ENCODE measurements around the gene ASL.
"Not testable (repeated sequence)": the region's sequence is repeated elsewhere in the genome, so short reads cannot be mapped to it uniquely, and the experiment has no call there.

Gene ASL

DNA sequence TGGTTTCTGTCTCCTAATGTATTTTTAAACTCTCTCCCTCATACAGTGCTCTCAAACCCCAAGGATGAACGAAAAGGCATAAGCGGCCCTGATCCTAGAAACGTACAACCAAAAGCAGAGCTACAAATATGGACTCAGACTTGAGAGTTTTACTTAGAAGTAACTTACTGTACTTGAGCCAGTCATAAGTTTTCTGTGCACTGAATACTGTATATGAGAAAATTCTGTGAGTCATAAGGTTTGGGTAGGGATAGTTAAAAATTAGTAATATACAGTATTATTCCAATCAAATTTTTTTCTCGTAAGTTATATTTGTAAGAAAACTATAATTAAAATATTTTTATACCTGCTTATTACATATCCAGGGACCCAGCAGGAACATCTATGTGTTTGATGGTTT, 5.9 kb upstream of the ASL start:
- intact Hi-C loops (cut with DNase I): no loop called here
- no peak for DNase-seq

DNA sequence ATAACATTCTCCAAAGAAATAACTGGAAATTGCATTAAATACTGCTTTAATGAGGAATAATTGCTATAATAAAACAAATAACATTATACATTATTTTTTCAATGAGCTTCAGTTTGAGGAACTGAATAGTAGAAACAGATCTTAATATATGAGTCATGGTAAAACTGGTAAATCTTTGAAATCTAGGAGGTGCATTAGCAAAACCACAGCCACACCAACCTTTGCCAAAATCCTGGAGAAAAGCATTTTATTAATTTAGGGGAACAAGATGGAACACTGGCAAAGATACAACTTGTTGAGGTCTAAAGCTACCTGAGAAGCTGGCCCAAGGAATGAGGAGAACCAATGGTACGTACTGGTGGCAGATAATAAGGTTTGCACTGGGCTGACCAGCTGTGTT, 5.4 kb upstream of the ASL start:
- DNase-seq: no peak
- intact Hi-C loops (cut with DNase I): no loop called here

DNA sequence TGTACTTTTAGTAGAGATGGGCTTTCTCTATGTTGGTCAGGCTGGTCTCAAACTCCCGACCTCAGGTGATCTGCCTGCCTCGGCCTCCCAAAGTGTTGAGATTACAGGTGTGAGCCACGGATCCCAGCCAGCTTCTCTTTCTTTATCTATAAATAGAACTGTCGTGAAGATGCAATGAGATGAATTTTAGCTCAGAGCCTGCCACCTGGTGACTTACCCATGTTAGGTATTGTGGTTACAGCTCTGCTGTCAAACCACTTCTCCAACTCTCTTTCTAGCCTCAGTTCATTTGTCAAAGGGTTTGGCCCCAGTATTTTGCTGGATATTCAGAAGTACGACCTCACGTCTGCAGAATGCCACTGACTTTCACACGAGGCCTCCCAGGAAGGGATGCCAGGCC, 3.4 kb upstream of the ASL start:
- peak in 14 of 42 donors; percentile 11 to 52 (median 32) for DNase-seq
- intact Hi-C loops (cut with DNase I): not testable (repeated sequence)

DNA sequence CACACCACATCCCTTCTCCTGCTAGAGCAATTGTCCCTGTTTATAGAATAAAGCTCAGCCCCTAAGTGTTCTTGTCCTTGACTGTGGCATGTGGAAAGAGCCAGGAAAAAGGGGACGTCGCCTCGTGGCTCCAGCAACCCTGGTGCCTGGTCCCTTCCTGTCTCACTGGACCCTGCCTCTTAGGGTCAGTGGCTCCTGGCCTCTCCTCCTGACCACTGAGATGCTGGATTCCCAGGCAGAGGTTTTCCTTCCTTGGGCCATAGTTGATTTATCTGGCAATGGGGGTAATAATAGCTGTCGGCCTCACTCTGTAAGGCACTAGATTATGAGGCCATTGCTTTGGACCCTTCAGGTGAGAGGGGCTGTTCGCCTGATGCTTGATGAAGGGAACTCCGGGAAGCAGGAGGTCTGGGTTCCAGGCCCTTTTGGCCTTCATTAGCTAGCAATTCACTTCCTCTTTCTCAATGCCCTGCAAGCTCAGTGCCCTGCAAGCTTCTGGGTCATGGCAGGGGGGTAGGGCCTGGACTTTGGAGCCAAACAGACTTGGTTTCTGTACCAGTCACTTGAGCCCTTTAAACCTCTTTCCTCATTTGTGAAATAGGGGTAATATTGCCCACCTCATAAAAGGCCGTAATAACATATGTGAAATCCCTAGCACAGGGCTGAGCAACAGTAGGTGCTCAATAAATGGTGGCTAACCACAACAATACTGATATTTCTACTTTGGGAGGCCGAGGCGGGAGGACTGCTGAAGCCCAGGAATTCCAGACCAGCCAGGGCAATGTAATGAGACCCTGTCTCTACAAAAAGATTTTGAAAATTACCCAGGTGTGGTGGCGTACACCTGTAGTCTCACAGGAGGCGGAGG, 1.1 kb downstream of the ASL start:
- no peak for DNase-seq
- intact Hi-C loops (cut with DNase I): no loop called here

DNA sequence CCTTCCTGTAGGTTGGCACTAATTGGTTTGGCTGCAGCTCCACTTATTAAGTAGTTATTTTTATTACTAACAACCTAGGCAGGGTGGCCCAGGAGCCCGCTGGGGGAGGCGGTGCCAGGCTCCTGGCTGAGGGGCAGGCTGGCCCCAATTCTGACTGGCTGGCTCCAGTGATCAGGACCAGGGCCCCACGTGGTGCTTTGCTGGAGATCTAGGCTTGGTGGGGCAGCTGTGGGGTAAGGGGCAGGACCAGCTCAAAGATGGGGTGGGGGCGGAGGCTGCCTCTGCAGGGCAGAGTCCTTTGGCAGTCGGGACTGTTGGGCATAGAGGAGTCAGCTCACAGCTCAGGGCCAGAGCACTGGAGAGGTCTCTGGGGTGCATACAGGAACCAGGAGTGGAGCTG, 2.4 kb downstream of the ASL start:
- DNase-seq: no peak
- intact Hi-C loops (cut with DNase I): no loop called here

DNA sequence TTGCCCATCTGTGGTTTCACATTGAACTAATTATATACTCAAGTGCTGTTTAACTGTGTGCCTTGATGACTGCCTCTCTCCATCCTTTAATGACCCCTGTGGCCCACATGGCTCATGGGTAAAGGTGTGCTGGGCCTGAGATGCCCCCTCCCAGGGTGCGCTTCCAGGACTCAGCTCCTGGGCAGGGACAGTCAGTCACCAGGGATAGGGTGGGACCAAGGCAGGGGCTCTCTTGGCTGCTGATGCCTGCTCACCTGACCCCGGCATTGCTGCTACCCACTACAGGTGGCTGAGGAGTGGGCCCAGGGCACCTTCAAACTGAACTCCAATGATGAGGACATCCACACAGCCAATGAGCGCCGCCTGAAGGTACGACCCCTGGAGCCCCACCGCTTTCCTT, 6.5 kb downstream of the ASL start:
- no peak for DNase-seq
- intact Hi-C loops (cut with DNase I): no loop called here

DNA sequence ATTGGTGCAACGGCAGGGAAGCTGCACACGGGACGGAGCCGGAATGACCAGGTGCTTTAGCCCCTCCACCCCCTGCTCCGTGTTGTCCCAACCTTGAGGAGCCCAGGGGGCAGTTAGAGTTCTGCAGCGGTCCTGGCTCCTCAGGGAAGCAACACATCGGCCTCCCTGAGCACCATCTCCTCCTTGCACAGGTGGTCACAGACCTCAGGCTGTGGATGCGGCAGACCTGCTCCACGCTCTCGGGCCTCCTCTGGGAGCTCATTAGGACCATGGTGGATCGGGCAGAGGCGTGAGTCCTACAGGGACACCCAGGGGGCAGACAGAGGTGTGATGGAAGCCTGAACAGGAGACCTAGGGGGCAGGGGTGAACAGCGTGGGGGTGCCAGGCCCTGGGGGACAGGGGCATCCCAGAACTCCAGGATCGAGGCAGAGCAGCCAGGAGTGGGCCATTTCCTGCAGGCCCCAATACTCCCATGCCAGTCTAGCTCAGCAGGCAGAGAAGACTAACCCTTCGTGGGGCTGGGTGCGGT, 7.3 kb downstream of the ASL start:
- no peak for DNase-seq
- intact Hi-C loops (cut with DNase I): no loop called here

DNA sequence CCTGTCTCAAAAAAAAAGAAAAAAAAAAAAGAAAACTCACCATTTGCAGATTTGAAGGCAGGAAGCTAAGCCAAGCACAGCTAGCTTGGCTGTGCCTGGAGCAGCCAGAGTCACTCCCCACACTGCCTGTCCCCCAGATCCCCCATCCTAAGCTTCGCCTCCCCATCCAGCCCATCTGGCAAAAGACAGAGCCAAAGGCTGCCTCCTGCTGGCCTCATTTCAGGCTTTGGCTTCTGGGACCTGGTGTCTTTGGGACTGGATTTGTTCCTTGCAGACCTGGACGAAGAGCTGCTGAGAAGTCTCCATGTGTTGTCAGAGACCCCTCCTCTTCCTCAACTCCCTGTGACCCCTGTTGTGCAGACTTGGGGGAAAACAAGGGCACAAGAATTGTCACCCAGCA, 8.1 kb downstream of the ASL start:
- intact Hi-C loops (cut with DNase I): no loop called here
- DNase-seq: no peak

DNA sequence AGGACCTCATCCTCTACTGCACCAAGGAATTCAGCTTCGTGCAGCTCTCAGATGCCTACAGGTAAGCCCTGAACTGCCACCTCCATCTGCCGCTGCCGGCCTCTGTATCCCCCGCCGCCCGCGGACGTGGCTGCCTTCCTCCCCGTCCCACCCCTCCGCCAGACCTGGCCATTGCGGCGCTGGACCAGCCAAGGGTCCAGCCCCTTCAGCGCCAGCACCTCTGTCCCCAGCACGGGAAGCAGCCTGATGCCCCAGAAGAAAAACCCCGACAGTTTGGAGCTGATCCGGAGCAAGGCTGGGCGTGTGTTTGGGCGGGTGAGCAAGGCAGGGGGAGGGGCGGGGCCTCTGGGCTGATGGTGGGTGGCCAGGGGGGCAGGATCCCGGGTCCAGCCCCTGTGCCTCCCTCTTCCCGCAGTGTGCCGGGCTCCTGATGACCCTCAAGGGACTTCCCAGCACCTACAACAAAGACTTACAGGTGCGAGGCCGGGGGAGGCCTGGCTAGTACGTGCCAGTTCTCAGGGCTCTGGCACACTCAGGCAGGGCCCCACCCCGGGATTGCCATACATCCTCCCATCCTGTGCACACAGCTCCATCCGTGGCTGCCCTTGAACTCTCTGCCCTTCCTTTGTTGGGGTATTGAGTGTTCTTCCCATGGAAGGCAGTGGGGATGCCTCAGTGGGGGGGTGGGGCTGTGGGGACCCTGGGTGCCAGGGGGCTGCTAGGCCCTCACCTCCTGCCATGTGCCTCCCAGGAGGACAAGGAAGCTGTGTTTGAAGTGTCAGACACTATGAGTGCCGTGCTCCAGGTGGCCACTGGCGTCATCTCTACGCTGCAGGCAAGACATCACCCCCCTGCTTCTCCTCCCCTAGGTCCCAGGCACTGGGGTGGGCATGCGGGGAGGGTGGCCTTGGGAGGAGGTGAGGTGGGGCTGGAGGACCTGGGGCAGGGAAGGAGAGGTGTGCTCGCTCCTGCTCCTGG, 13.5 kb downstream of the ASL start:
- intact Hi-C loops (cut with DNase I): no loop called here
- DNase-seq: no peak

DNA sequence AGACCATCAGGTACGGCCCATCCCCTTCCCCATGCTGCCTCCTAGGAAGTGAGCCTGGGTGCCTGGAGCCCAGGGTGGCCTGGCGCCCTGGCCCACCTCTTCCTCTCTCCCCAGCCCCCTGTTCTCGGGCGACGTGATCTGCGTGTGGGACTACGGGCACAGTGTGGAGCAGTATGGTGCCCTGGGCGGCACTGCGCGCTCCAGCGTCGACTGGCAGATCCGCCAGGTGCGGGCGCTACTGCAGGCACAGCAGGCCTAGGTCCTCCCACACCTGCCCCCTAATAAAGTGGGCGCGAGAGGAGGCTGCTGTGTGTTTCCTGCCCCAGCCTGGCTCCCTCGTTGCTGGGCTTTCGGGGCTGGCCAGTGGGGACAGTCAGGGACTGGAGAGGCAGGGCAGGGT, 17.0 kb downstream of the ASL start:
- no peak for DNase-seq
- intact Hi-C loops (cut with DNase I): no loop called here

DNA sequence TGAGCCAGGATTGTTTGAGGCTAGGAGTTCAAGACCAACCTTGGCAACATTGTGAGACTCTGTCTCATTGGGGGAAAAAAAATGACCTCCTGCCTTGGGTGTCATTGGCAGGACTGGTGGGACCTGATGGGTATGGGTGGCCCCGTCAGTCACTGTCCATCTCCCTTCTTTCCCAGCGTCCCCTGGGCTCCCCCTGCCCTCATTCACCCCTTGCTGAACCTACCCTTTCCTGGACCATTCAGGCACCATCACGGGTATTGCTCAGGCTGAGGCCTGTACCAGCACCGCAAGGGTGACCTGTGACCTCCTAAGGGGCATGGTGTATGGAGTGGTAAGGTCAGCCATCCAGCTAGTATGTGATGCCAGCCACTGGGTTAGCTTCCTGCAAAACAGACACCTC, 19.4 kb downstream of the ASL start:
- no peak for DNase-seq
- intact Hi-C loops (cut with DNase I): no loop called here

DNA sequence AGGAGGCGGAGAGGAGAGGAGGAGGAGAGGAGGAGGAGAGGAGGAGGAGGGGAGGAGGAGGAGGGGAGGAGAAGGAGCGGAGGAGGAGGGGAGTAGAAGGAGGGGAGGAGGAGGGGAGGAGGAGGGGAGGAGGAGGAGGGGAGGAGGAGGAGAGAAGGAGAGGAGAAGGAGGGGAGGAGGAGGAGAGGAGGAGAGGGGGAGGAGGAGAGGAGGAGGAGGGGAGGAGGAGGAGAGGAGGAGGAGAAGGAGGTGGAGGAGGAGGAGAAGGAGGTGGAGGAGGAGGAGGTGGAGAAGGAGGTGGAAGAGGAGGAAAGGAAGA, 23.6 kb downstream of the ASL start:
- intact Hi-C loops (cut with DNase I): no loop called here
- DNase-seq: no peak

DNA sequence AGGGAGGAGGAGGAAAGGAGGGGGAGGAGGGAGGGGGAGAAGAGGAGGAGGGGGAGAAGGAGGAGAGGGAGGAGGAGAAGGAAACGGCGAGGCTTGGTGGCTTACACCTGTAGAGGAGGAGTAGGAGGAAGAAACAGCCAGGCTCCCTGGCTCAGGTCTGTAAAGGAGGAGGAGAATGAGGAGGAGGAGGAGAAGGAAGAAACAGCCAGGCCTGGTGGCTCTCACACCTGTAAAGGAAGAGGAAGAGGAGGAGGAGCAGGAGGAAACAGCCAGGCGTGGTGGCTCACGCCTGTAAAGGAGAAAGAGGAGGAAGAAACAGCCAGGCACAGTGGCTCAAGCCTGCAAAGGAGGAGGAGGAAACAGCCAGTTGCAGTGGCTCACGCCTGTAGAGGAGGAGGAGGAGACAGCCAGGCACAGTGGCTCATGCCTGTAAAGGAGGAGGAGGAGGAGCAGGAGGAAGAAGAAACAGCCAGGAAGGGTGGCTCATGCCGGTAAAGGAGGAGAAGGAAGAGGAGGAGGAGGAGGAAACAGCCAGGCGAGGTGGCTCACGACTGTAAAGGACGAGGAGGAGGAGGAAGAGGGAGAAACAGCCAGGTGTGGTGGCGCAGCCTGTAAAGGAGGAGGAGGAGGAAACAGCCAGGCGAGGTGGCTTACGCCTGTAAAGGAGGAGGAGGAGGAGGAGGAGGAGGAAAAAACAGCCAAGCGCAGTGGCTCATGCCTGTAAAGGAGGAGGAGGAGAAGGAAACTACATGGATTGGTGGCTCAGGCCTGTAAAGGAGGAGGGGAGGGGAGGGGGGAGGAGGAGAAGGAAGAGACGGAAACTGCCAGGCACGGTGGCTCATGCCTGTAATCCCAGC, 24.2 kb downstream of the ASL start:
- intact Hi-C loops (cut with DNase I): no loop called here
- peak in 39 of 42 donors; percentile 22 to 72 (median 37) for DNase-seq

DNA sequence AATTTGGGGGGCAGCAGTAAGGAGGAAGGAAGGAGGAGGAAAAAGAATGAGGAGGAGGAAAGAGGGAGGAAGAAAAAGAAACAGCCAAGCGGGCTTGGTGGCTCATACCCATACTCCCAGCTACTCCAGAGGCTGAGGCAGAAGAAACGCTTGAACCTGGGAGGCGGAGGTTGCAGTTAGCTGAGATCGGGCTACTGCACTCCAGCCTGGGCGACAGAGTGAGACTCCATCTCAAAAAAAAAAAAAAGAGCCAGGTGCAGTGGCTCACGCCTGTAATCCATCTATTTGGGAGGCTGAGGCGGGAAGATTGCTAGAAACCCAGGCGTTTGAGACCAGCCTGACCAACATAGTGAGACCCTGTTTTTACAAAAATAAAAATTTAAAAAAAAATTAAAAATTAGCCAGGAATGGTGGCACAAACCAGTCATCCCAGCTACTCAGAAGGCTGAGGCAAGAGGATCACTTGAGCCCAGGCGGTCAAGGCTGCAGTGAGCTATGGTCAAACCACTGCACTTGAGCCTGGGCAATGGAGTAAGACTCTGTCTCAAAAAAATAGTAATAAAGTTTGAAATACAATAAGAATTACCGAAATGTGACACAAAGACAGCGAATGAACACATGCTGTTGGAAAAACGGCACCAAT, 24.9 kb downstream of the ASL start:
- DNase-seq: no peak
- intact Hi-C loops (cut with DNase I): no loop called here

DNA sequence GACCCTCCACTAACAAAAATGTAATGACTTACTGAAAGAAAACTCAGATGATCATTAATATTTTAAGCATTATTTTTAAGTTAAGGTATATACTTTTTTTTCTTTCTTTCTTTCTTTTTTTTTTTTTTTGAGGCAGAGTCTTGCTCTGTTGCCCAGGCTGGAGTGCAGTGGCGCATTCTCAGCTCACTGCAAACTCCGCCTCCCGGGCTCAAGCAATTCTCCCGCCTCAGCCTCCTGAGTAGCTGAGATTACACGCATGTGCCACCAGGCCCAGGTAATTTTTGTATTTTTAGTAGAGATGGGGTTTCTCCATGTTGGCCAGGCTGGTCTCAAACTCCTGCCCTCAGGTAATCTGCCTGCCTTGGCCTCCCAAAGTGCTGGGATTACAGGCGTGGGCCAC, 26.5 kb downstream of the ASL start:
- DNase-seq; intact Hi-C loops (cut with DNase I): not testable (repeated sequence)

DNA sequence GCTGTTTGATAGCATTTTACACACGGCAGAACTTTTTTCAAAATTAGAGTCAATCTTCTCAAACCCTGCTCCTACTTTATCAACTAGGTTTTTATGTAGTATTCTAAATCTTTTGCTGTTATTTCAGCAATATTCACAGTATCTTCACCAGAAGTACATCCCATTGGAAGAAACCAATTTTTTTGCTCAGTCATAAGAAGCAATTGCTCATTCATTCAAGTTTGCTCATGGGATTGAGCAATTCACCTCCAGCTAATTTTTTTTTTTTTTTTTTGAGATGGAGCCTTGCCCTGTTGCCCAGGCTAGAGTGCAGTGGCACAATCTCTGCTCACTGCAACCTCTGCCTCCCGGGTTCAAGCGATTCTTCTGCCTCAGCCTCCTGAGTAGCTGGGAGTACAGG, 28.4 kb downstream of the ASL start:
- DNase-seq; intact Hi-C loops (cut with DNase I): not testable (repeated sequence)

DNA sequence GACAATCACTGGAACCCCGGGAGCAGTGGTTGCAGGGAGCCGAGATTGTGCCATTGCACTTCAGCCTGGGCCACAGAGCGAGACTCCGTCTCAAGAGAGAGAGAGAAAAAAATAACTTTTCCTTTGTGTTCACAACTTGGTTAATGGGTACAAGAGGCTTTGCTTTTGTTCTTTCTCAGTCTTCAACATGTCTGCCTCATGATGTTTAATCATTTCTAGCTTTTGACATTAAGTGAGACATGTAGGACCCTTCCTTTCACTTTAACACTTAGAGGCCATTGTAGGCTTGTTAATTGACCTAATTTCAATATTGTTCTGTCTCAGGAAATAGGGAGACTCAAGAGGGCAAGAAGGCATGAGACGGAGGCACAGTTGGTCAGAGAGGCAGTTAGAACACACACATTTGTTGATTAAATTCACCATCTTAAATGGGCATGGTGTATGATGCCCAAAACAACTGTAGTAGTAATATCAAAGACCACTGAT, 29.7 kb downstream of the ASL start:
- DNase-seq: no peak
- intact Hi-C loops (cut with DNase I): no loop called here

DNA sequence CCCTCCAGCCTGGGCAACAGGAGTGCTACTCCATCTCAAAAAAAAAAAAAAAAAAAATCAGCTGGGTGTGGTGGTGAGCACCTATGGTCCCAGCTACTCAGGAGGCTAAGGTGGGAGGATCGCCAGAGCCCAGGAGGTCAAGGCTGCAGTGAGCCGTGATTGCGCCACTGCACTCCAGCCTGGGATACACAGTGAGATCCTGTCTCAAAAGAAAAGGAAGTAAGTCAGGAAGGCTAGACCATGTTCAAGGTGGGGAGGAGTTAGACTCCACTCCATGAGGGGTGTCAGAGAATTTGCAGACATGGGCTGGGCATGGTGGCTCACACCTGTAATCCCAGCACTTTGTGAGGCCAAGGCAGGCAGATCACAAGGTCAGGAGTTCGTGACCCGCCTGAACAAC, 32.8 kb downstream of the ASL start:
- DNase-seq; intact Hi-C loops (cut with DNase I): not testable (repeated sequence)

DNA sequence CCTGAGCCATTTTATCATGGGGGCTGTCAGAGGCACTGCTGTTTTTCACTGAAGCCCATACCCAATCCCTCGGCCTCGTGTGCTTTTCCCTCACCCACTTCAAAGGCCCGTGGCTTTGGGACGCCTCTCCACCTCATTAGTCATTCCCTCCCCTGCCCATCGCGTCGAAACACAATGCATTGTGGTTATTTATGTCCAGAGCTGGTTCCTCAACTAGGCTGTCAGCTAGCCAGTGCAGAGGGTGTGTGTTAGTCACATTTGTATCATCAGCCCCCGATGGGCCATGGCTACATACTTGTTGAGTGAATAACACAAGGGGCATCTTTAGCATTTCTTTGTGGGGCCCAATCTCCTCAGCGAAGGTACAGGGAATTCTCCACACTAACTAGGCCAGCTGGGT, 35.2 kb downstream of the ASL start:
- intact Hi-C loops (cut with DNase I): no loop called here
- DNase-seq: no peak
